ENCODE results near the gene CAPN12. TPM values are rescaled to one million over a fixed set of nuclear protein-coding genes. Genes with fewer than 3 reads are reported as not detected.
"Not testable (repeated sequence)": the region's sequence is repeated elsewhere in the genome, so short reads cannot be mapped to it uniquely, and the experiment has no call there.

Gene CAPN12
- total RNA-seq, 1 donor from 2014 or later: not detected

GRCh38 chr19:38774181-38774950, 30.1 kb upstream of the CAPN12 start:
- DNase-seq (ENCODE audit: missing footprints): no peak
- no peak for ATAC-seq
- intact Hi-C loops (cut with DNase I): no loop called here

GRCh38 chr19:38773469-38774177, 29.3 kb upstream of the CAPN12 start, which contains the start of gene LGALS7:
Gene LGALS7 (minus strand): TSS chr19:38773517. CDS start chr19:38773492, 25 bp downstream.
- ATAC-seq: no peak
- intact Hi-C loops (cut with DNase I): no loop called here
- no peak for DNase-seq (ENCODE audit: missing footprints)

- ATAC-seq; DNase-seq (ENCODE audit: missing footprints); intact Hi-C loops (cut with DNase I): not testable (repeated sequence)
Measured at GRCh38 chr19:38771569-38771968, 27.3 kb upstream of the CAPN12 start.

- intact Hi-C loops (cut with DNase I); DNase-seq (ENCODE audit: missing footprints): not testable (repeated sequence)
- ATAC-seq: peak; percentile 93
Measured at GRCh38 chr19:38770949-38771275, 26.6 kb upstream of the CAPN12 start.

GRCh38 chr19:38770228-38770948, 26.1 kb upstream of the CAPN12 start:
- DNase-seq (ENCODE audit: missing footprints); intact Hi-C loops (cut with DNase I): not testable (repeated sequence)
- peak; percentile 8 for ATAC-seq

GRCh38 chr19:38769635-38770211, 25.4 kb upstream of the CAPN12 start:
- peak; percentile 96 for DNase-seq (ENCODE audit: missing footprints)
- ATAC-seq: peak; percentile 85
- intact Hi-C loops (cut with DNase I): loop anchor here (2.0 kb wide), 1 partner anchor 37 kb away; no protein-coding TSS in a partner anchor

GRCh38 chr19:38766276-38767047, 22.2 kb upstream of the CAPN12 start:
- DNase-seq (ENCODE audit: missing footprints) (no peak), ATAC-seq (no peak)
- intact Hi-C loops (cut with DNase I): no loop called here

- intact Hi-C loops (cut with DNase I): no loop called here
- DNase-seq (ENCODE audit: missing footprints) (no peak), ATAC-seq (no peak)
Measured at GRCh38 chr19:38765214-38765613, 20.9 kb upstream of the CAPN12 start.

- intact Hi-C loops (cut with DNase I): no loop called here
- ATAC-seq (no peak), DNase-seq (ENCODE audit: missing footprints) (no peak)
Measured at GRCh38 chr19:38763795-38764220, 19.5 kb upstream of the CAPN12 start.

GRCh38 chr19:38761884-38762389, 17.7 kb upstream of the CAPN12 start:
- DNase-seq (ENCODE audit: missing footprints); intact Hi-C loops (cut with DNase I); ATAC-seq: not testable (repeated sequence)

GRCh38 chr19:38760805-38761517, 16.7 kb upstream of the CAPN12 start:
- intact Hi-C loops (cut with DNase I); ATAC-seq; DNase-seq (ENCODE audit: missing footprints): not testable (repeated sequence)

- no peak for ATAC-seq
- no peak for DNase-seq (ENCODE audit: missing footprints)
- intact Hi-C loops (cut with DNase I): no loop called here
Measured at GRCh38 chr19:38759590-38760003, 15.3 kb upstream of the CAPN12 start.

GRCh38 chr19:38754196-38754595, 9.9 kb upstream of the CAPN12 start:
- DNase-seq (ENCODE audit: missing footprints); intact Hi-C loops (cut with DNase I); ATAC-seq: not testable (repeated sequence)

GRCh38 chr19:38753783-38754182, 9.5 kb upstream of the CAPN12 start:
- intact Hi-C loops (cut with DNase I); ATAC-seq; DNase-seq (ENCODE audit: missing footprints): not testable (repeated sequence)

GRCh38 chr19:38745316-38745715, 1.0 kb upstream of the CAPN12 start:
- DNase-seq (ENCODE audit: missing footprints) (no peak), ATAC-seq (no peak)
- intact Hi-C loops (cut with DNase I): no loop called here

- ATAC-seq: no peak
- intact Hi-C loops (cut with DNase I): no loop called here
- DNase-seq (ENCODE audit: missing footprints): no peak
Measured at GRCh38 chr19:38744874-38745273, 600 bp upstream of the CAPN12 start.

Data from Right ventricle myocardium inferior (tissue), 1 donor.